ENCODE data around the gene NR5A1.

NR5A1 gene

DNA sequence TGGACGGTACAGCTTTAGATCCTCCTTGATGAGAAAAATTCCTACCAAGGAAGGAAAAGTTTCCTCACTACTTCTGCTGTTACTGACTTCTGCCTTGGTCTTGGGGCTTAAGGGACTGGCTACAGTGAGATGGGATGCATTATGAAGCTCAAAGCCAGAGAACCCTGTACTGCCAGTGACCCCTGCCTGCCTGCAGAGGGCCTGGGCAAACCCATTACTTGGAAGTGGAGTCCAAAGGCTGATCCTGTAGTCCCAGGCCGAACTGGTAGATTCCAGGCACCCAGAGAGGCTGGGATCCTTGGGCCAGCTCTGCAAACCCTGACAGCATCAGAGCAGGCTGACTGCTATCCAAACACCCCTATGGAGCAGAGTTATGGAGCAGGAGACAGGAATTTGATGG, 25.7 kb upstream of the NR5A1 start:
- no peaks in the 10 kb centered on the region for H3K4me1 ChIP-seq (ENCODE audit: insufficient read depth, low read length)
- no peaks in the 10 kb centered on the region for H3K27me3 ChIP-seq (ENCODE audit: insufficient read depth, low read length)
- H3K4me3 ChIP-seq (ENCODE audit: low read length): no peak overlapping the region
- H3K9ac ChIP-seq (ENCODE audit: low read depth, low read length): no peak overlapping the region
- H3K27ac ChIP-seq (ENCODE audit: low read length): no peak overlapping the region
- H3K9me3 ChIP-seq (ENCODE audit: insufficient read depth, low read depth, low read length): no peaks in the 10 kb centered on the region
- H3K36me3 ChIP-seq (ENCODE audit: insufficient read depth, low read depth, low read length): peaks cover 77% of the 10 kb centered on the region

GRCh38 chr9:124531115-124531514, 23.9 kb upstream of the NR5A1 start:
- no peaks in the 10 kb centered on the region for H3K27me3 ChIP-seq (ENCODE audit: insufficient read depth, low read length)
- H3K9me3 ChIP-seq (ENCODE audit: insufficient read depth, low read depth, low read length): no peaks in the 10 kb centered on the region
- peaks cover 86% of the 10 kb centered on the region for H3K36me3 ChIP-seq (ENCODE audit: insufficient read depth, low read depth, low read length)
- no peaks in the 10 kb centered on the region for H3K4me1 ChIP-seq (ENCODE audit: insufficient read depth, low read length)
- H3K9ac ChIP-seq (ENCODE audit: low read depth, low read length): no peak overlapping the region
- H3K4me3 ChIP-seq (ENCODE audit: low read length): no peak overlapping the region
- no peak overlapping the region for H3K27ac ChIP-seq (ENCODE audit: low read length)

GRCh38 chr9:124530246-124530645, 23.0 kb upstream of the NR5A1 start:
- Histone ChIP-seq H3K9ac (ENCODE audit: low read depth, low read length) (no peak overlapping the region), H3K4me3 (ENCODE audit: low read length) (no peak overlapping the region), H3K4me1 (ENCODE audit: insufficient read depth, low read length) (no peaks in the 10 kb centered on the region), H3K9me3 (ENCODE audit: insufficient read depth, low read depth, low read length) (no peaks in the 10 kb centered on the region), H3K27ac (ENCODE audit: low read length) (no peak overlapping the region), H3K36me3 (ENCODE audit: insufficient read depth, low read depth, low read length) (peaks cover 83% of the 10 kb centered on the region; the same call in 1 of the 2 replicates), H3K27me3 (ENCODE audit: insufficient read depth, low read length) (no peaks in the 10 kb centered on the region)

GRCh38 chr9:124527781-124528180, 20.6 kb upstream of the NR5A1 start:
- no peak overlapping the region for H3K9ac ChIP-seq (ENCODE audit: low read depth, low read length)
- H3K4me1 ChIP-seq (ENCODE audit: insufficient read depth, low read length): no peaks in the 10 kb centered on the region
- H3K9me3 ChIP-seq (ENCODE audit: insufficient read depth, low read depth, low read length): no peaks in the 10 kb centered on the region
- no peak overlapping the region for H3K4me3 ChIP-seq (ENCODE audit: low read length)
- H3K27ac ChIP-seq (ENCODE audit: low read length): no peak overlapping the region
- H3K27me3 ChIP-seq (ENCODE audit: insufficient read depth, low read length): no peaks in the 10 kb centered on the region
- peaks cover 74% of the 10 kb centered on the region; the same call in 1 of the 2 replicates for H3K36me3 ChIP-seq (ENCODE audit: insufficient read depth, low read depth, low read length)

- H3K4me1 ChIP-seq (ENCODE audit: insufficient read depth, low read length): no peaks in the 10 kb centered on the region
- peaks cover 71% of the 10 kb centered on the region; the same call in 1 of the 2 replicates for H3K36me3 ChIP-seq (ENCODE audit: insufficient read depth, low read depth, low read length)
- H3K9me3 ChIP-seq (ENCODE audit: insufficient read depth, low read depth, low read length): no peaks in the 10 kb centered on the region
- no peak overlapping the region for H3K4me3 ChIP-seq (ENCODE audit: low read length)
- no peak overlapping the region for H3K27ac ChIP-seq (ENCODE audit: low read length)
- no peak overlapping the region for H3K9ac ChIP-seq (ENCODE audit: low read depth, low read length)
- H3K27me3 ChIP-seq (ENCODE audit: insufficient read depth, low read length): no peaks in the 10 kb centered on the region
Measured at GRCh38 chr9:124526174-124526573, 19.0 kb upstream of the NR5A1 start.

DNA sequence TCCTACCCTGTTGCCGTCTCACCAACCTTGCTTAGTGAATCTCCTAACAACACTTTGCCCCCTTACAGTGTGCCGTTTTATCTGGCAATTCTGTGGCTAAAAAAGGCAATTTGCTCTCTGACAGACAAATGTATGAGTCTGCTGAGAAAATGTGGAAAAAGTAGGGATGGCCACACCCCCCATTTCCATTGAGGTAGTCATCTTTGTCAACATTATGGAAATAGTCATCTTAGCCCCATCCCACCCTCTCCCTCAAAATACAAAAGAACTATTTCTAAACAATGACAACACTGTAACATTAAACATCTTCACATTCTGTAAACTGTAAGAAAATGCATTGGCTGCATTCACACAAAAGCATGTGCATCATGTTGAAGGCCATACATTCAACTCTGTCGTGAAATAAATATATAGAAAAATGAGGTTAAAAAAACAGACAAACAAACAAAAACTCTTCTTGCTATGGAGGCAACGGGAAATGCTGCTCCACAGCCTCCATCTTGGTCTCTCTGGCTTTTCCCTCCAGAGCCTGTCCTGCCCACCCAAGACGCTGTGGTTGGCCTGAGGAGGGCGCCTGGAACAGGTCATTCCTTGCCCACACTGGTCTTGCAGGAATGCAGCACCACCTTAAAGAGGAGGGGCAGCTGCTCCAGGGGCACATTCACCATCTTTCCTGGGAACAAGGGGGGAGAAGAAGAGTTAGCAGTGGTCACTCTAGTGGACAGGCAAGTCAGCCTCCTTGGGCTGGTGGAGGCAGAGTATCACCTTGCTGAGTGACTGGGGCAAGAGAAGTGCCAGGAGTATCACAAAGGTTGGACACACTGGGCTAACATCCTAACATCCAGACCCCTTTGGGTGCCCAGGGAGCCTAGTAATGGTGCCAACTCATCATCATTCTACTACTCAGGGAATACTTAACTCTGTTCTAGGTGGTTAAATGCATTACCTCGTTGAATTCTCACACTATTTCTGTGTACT, 15.2 kb upstream of the NR5A1 start:
- Histone ChIP-seq H3K4me3 (ENCODE audit: low read length) (no peak overlapping the region), H3K4me1 (ENCODE audit: insufficient read depth, low read length) (no peaks in the 10 kb centered on the region), H3K36me3 (ENCODE audit: insufficient read depth, low read depth, low read length) (peaks cover 62% of the 10 kb centered on the region), H3K27ac (ENCODE audit: low read length) (no peak overlapping the region), H3K27me3 (ENCODE audit: insufficient read depth, low read length) (no peaks in the 10 kb centered on the region), H3K9ac (ENCODE audit: low read depth, low read length) (no peak overlapping the region), H3K9me3 (ENCODE audit: insufficient read depth, low read depth, low read length) (no peaks in the 10 kb centered on the region)

DNA sequence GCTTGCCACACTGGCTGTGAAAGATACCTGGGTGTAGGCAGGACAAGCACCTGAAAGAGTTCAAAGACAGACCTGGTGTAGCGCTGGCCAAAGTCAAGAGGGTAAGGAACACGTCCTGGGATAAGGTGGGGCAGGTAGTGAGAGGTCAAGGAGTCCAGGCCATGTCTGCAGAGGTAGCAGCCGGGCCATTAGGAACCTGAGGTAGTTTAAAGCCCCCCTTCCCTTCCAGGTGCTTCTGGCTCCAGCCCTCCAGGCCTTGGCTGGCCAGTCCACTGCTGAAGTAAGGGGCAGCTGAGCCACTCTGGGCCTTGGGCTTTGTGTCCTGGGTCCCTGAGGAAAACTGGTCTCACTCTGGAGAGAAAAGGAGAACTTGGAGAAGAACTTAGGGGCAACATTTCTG, 13.9 kb upstream of the NR5A1 start:
- Histone ChIP-seq H3K9ac (ENCODE audit: low read depth, low read length) (no peak overlapping the region), H3K27ac (ENCODE audit: low read length) (no peak overlapping the region), H3K4me1 (ENCODE audit: insufficient read depth, low read length) (no peaks in the 10 kb centered on the region), H3K4me3 (ENCODE audit: low read length) (no peak overlapping the region), H3K9me3 (ENCODE audit: insufficient read depth, low read depth, low read length) (no peaks in the 10 kb centered on the region), H3K27me3 (ENCODE audit: insufficient read depth, low read length) (no peaks in the 10 kb centered on the region), H3K36me3 (ENCODE audit: insufficient read depth, low read depth, low read length) (peaks cover 49% of the 10 kb centered on the region)

DNA sequence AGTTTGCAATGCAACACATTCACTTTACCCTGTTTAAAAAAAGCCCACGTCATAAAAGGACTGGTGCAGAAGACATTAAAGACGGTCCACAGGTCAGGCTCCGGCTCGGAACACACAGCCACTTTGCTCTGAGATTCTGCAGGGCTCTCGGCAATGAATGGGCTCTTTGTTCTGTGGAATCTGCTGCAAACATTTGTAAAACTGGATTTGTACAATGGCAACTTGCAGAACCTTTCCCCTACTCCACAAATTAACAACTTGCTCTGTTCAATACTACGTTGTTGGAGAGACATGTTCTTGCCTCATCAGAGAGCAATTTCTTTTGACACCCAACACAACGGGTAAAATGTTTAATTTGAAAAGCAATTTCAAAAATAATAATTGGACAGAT, 13.0 kb upstream of the NR5A1 start:
- H3K9ac ChIP-seq (ENCODE audit: low read depth, low read length): no peak overlapping the region
- no peaks in the 10 kb centered on the region for H3K9me3 ChIP-seq (ENCODE audit: insufficient read depth, low read depth, low read length)
- no peaks in the 10 kb centered on the region for H3K4me1 ChIP-seq (ENCODE audit: insufficient read depth, low read length)
- H3K27ac ChIP-seq (ENCODE audit: low read length): no peak overlapping the region
- H3K27me3 ChIP-seq (ENCODE audit: insufficient read depth, low read length): no peaks in the 10 kb centered on the region
- no peak overlapping the region for H3K4me3 ChIP-seq (ENCODE audit: low read length)
- H3K36me3 ChIP-seq (ENCODE audit: insufficient read depth, low read depth, low read length): peaks cover 43% of the 10 kb centered on the region

GRCh38 chr9:124518116-124518515, 10.9 kb upstream of the NR5A1 start:
- no peak overlapping the region for H3K4me3 ChIP-seq (ENCODE audit: low read length)
- H3K27ac ChIP-seq (ENCODE audit: low read length): no peak overlapping the region
- H3K36me3 ChIP-seq (ENCODE audit: insufficient read depth, low read depth, low read length): peaks cover 33% of the 10 kb centered on the region
- no peaks in the 10 kb centered on the region for H3K9me3 ChIP-seq (ENCODE audit: insufficient read depth, low read depth, low read length)
- H3K9ac ChIP-seq (ENCODE audit: low read depth, low read length): no peak overlapping the region
- no peaks in the 10 kb centered on the region for H3K4me1 ChIP-seq (ENCODE audit: insufficient read depth, low read length)
- H3K27me3 ChIP-seq (ENCODE audit: insufficient read depth, low read length): no peaks in the 10 kb centered on the region

DNA sequence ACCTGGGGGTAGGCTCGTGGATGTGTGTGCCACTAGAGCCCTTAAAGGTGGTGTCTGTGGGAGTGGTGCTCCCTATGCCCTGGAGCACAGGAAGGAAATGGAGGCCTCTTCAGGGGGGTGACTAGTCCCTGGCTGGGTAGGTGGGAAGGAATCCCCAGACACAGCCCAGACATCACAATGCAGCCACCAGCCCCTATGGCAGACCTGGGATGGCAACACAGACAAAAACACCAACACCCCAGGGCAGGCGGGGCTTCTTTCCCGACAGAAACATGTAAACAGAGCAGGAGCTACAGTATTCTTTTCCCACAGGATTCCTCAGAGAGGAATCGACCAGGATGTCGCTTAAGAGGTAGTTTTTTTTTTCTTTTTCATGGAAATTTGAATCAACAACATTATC, 10.4 kb upstream of the NR5A1 start:
- Histone ChIP-seq H3K36me3 (ENCODE audit: insufficient read depth, low read depth, low read length) (peaks cover 33% of the 10 kb centered on the region), H3K4me3 (ENCODE audit: low read length) (no peak overlapping the region), H3K27me3 (ENCODE audit: insufficient read depth, low read length) (no peaks in the 10 kb centered on the region), H3K4me1 (ENCODE audit: insufficient read depth, low read length) (no peaks in the 10 kb centered on the region), H3K27ac (ENCODE audit: low read length) (no peak overlapping the region), H3K9ac (ENCODE audit: low read depth, low read length) (no peak overlapping the region), H3K9me3 (ENCODE audit: insufficient read depth, low read depth, low read length) (no peaks in the 10 kb centered on the region)

- H3K27me3 ChIP-seq (ENCODE audit: insufficient read depth, low read length): no peaks in the 10 kb centered on the region
Measured at GRCh38 chr9:124514874-124515273, 7.7 kb upstream of the NR5A1 start.

GRCh38 chr9:124514125-124514524, 6.9 kb upstream of the NR5A1 start:
- H3K4me3 ChIP-seq (ENCODE audit: low read length): no peak overlapping the region
- no peaks in the 10 kb centered on the region for H3K9me3 ChIP-seq (ENCODE audit: insufficient read depth, low read depth, low read length)
- no peak overlapping the region for H3K27ac ChIP-seq (ENCODE audit: low read length)
- H3K9ac ChIP-seq (ENCODE audit: low read depth, low read length): no peak overlapping the region
- H3K36me3 ChIP-seq (ENCODE audit: insufficient read depth, low read depth, low read length): peaks cover 4% of the 10 kb centered on the region; the same call in 1 of the 2 replicates
- no peaks in the 10 kb centered on the region for H3K27me3 ChIP-seq (ENCODE audit: insufficient read depth, low read length)
- H3K4me1 ChIP-seq (ENCODE audit: insufficient read depth, low read length): peaks cover 3% of the 10 kb centered on the region; the same call in 1 of the 2 replicates

More at GRCh38 chr9:124514874-124515273, 7.7 kb upstream of the NR5A1 start:
- Histone ChIP-seq H3K4me3 (ENCODE audit: low read length) (no peak overlapping the region), H3K9ac (ENCODE audit: low read depth, low read length) (no peak overlapping the region), H3K27ac (ENCODE audit: low read length) (no peak overlapping the region), H3K9me3 (ENCODE audit: insufficient read depth, low read depth, low read length) (no peaks in the 10 kb centered on the region), H3K36me3 (ENCODE audit: insufficient read depth, low read depth, low read length) (peaks cover 8% of the 10 kb centered on the region; the same call in 1 of the 2 replicates), H3K4me1 (ENCODE audit: insufficient read depth, low read length) (peaks cover 3% of the 10 kb centered on the region; the same call in 1 of the 2 replicates)

Data from iPS-20b (cell line).